Fibroblast of pulmonary artery (primary cell): ENCODE measurements around the gene MYL9.

Experiments
- DNase-seq: peaks from one replicate; pipeline ENCODE4 v3.0.0-alpha.2; 2010; ENCODE audit warnings: low read depth
- H3K4me3 ChIP-seq: replicated peaks from 2 replicates; pipeline ENCODE4 v1.5.1; 2011; ENCODE audit warnings: low read depth, mild to moderate bottlenecking, control low read depth, low read length, moderate library complexity
- CTCF ChIP-seq: IDR thresholded peaks from 2 replicates; pipeline ENCODE4 v1.5.1; 2011; ENCODE audit warnings: mild to moderate bottlenecking, control low read depth, low read length, inconsistent platforms; ENCODE audit errors: missing control alignments

MYL9 gene

DNA sequence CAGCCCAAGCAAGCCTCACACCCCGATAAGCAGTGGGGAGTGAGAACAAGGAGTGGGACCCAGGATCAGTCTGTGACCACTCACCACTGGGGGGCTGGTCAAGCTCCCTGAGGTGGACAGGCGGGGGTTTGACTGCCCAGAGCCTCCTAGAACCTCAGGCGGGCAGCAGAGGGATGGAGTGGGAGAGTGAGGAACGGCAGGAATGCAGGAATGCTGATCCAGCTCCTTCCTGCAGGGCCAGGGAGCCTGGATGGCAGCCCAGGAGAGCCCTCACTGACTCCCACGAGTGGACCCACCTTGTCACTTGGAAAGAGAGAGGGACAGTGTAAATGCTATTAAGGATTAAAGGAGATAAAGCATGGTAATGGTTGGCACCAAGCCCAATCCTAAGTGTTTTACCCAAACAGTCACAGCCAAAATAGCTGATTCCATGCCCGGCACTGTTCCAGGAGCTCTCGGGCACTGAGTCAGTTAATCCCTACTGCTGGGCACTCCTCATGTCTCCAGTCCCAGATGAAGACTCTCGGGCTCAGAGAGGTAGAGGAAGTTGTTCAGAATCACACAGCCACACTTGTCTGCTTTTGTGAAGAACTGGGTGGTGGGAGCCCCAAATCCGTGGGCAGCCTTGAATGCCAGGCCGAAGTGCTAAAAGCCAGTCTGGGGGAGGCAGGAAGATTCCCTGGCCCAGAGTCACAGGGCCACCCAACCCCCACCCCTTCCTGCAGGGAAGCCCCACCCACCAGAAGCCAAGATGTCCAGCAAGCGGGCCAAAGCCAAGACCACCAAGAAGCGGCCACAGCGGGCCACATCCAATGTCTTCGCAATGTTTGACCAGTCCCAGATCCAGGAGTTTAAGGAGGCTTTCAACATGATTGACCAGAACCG lies 3.1 kb downstream of the MYL9 start:
- DNase-seq, result peak; percentile 64
- TF ChIP-seq CTCF, result no peak
- peak overlapping the region; percentile 13 for H3K4me3 ChIP-seq

DNA sequence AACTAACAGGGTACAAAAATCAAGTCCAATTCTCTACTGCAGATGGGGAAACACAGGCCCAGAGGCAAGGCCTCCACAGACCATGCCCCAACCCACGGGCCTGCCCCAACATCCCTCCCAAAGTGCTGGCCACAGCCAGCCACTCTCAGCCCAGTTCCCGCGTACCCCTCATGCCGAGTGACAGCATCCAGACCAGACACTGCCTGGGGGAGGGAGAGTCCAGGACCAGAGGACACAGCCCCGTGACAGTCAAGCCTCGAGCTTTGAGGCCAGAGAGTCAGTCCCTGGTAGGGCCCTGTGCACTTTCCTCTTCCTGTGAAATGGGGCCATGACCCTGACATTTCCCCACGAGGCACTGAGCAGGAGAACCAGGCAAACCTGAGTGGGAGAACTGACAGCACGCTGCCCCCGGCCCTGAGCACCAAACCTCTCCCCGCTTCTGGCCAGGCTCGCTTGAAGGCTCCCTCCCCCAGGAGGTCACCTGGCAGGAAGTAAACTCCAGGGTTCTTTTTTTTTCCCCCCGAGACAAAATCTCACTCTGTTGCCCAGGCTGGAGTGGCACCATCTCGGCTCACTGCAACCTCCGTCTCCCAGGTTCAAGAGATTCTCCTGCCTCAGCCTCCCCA lies 4.9 kb downstream of the MYL9 start:
- TF ChIP-seq CTCF, result no peak
- H3K4me3 ChIP-seq, result no peak overlapping the region
- DNase-seq, result no peak

- no peak for DNase-seq
- no peak overlapping the region for H3K4me3 ChIP-seq
- TF ChIP-seq CTCF, result no peak
Measured at GRCh38 chr20:36547186-36548005, 6.1 kb downstream of the MYL9 start.

DNA sequence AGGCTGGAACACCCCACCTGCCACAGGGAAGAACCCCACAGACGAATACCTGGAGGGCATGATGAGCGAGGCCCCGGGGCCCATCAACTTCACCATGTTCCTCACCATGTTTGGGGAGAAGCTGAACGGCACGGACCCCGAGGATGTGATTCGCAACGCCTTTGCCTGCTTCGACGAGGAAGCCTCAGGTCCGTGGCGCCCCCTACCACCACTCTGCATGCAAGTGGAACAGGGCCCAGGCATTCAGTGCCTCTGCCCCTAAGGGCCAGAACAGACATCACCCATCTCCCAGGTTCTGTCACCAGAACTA lies 6.6 kb downstream of the MYL9 start:
- DNase-seq, result no peak
- TF ChIP-seq CTCF, result peak; percentile 25
- H3K4me3 ChIP-seq, result no peak overlapping the region

DNA sequence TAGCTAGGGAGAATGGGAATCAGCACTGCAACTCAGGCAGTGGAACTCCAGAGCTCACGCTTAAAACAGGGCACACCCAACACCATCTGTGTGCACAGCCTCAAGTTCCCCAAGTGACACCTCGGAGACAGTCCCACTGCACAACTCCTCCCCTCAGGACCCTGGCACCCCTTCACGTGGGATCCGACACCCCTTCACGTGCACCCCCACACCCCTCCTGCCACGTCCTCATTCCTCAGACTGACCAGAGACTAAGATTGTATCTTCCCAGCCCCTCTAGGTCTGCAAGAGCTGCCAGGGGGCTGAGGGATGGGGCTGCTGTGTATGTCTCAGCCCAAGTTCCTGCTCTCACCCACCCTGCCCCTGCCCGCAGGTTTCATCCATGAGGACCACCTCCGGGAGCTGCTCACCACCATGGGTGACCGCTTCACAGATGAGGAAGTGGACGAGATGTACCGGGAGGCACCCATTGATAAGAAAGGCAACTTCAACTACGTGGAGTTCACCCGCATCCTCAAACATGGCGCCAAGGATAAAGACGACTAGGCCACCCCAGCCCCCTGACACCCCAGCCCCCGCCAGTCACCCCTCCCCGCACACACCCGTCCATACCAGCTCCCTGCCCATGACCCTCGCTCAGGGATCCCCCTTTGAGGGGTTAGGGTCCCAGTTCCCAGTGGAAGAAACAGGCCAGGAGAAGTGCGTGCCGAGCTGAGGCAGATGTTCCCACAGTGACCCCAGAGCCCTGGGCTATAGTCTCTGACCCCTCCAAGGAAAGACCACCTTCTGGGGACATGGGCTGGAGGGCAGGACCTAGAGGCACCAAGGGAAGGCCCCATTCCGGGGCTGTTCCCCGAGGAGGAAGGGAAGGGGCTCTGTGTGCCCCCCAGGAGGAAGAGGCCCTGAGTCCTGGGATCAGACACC lies 7.6 kb downstream of the MYL9 start:
- no peak for TF ChIP-seq CTCF
- no peak for DNase-seq
- no peak overlapping the region for H3K4me3 ChIP-seq

DNA sequence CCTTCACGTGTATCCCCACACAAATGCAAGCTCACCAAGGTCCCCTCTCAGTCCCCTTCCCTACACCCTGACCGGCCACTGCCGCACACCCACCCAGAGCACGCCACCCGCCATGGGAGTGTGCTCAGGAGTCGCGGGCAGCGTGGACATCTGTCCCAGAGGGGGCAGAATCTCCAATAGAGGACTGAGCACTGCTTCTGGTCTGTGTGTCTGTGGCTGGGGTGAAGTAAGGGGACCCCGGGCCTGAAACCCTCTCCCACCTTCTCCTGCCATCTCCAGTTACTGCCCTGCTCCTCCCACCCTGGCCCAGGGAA lies 8.3 kb downstream of the MYL9 start:
- no peak for DNase-seq
- no peak for TF ChIP-seq CTCF
- no peak overlapping the region for H3K4me3 ChIP-seq
